ENCODE results near the gene PCID2. TPM values are rescaled to one million over a fixed set of nuclear protein-coding genes. Genes with fewer than 3 reads are reported as not detected.

Gene PCID2
- total RNA-seq, 1 donor from 2014 or later = 36.0 TPM

GRCh38 chr13:113220877-113221276, 12.4 kb upstream of the PCID2 start:
- Histone ChIP-seq H3K4me3 (ENCODE audit: low read length in 3 of 3) (no peak overlapping the region), H3K36me3 (ENCODE audit: control insufficient read depth in 3 of 3, insufficient read depth in 3 of 3, low read length in 3 of 3) (peaks cover 30 to 51% (median 47%) of the 10 kb centered on the region in 3 donors), H3K9ac (ENCODE audit: low read depth in 1 of 3, low read length in 3 of 3) (no peak overlapping the region), H3K27ac (ENCODE audit: low read depth, low read length) (no peak overlapping the region), H3K27me3 (ENCODE audit: control insufficient read depth in 3 of 3, insufficient read depth in 3 of 3, low read length in 3 of 3) (no peaks in the 10 kb centered on the region), H3K4me1 (ENCODE audit: control insufficient read depth in 3 of 3, insufficient read depth in 3 of 3, low read length in 3 of 3) (peaks cover 28 to 33% (median 28%) of the 10 kb centered on the region in 3 donors), H3K9me3 (ENCODE audit: control insufficient read depth in 3 of 3, low read length in 3 of 3) (no peaks in the 10 kb centered on the region)

GRCh38 chr13:113220141-113220598, 11.7 kb upstream of the PCID2 start:
- H3K9ac ChIP-seq (ENCODE audit: low read depth in 1 of 3, low read length in 3 of 3) = no peak overlapping the region
- H3K36me3 ChIP-seq (ENCODE audit: control insufficient read depth in 3 of 3, insufficient read depth in 3 of 3, low read length in 3 of 3) = peaks cover 26 to 45% (median 40%) of the 10 kb centered on the region in 3 donors
- H3K27me3 ChIP-seq (ENCODE audit: control insufficient read depth in 3 of 3, insufficient read depth in 3 of 3, low read length in 3 of 3) = no peaks in the 10 kb centered on the region
- H3K27ac ChIP-seq (ENCODE audit: low read depth, low read length) = peak overlapping the region; percentile 16
- peaks cover 36 to 40% (median 36%) of the 10 kb centered on the region in 3 donors for H3K4me1 ChIP-seq (ENCODE audit: control insufficient read depth in 3 of 3, insufficient read depth in 3 of 3, low read length in 3 of 3)
- H3K4me3 ChIP-seq (ENCODE audit: low read length in 3 of 3) = no peak overlapping the region
- H3K9me3 ChIP-seq (ENCODE audit: control insufficient read depth in 3 of 3, low read length in 3 of 3) = no peaks in the 10 kb centered on the region

GRCh38 chr13:113219256-113219940, 10.9 kb upstream of the PCID2 start:
- no peaks in the 10 kb centered on the region for H3K27me3 ChIP-seq (ENCODE audit: control insufficient read depth in 3 of 3, insufficient read depth in 3 of 3, low read length in 3 of 3)
- H3K4me1 ChIP-seq (ENCODE audit: control insufficient read depth in 3 of 3, insufficient read depth in 3 of 3, low read length in 3 of 3) = peaks cover 43 to 47% (median 43%) of the 10 kb centered on the region in 3 donors
- peak overlapping the region; percentile 16 for H3K27ac ChIP-seq (ENCODE audit: low read depth, low read length)
- H3K4me3 ChIP-seq (ENCODE audit: low read length in 3 of 3) = no peak overlapping the region
- H3K36me3 ChIP-seq (ENCODE audit: control insufficient read depth in 3 of 3, insufficient read depth in 3 of 3, low read length in 3 of 3) = peaks cover 25 to 41% (median 32%) of the 10 kb centered on the region in 3 donors
- peak overlapping the region in 1 of 3 donors; percentile 23 for H3K9ac ChIP-seq (ENCODE audit: low read depth in 1 of 3, low read length in 3 of 3)
- no peaks in the 10 kb centered on the region for H3K9me3 ChIP-seq (ENCODE audit: control insufficient read depth in 3 of 3, low read length in 3 of 3)

GRCh38 chr13:113218586-113218985, 10.1 kb upstream of the PCID2 start:
- Histone ChIP-seq H3K4me3 (ENCODE audit: low read length in 3 of 3) (no peak overlapping the region), H3K9me3 (ENCODE audit: control insufficient read depth in 3 of 3, low read length in 3 of 3) (no peaks in the 10 kb centered on the region), H3K36me3 (ENCODE audit: control insufficient read depth in 3 of 3, insufficient read depth in 3 of 3, low read length in 3 of 3) (peaks cover 21 to 35% (median 26%) of the 10 kb centered on the region in 3 donors), H3K27ac (ENCODE audit: low read depth, low read length) (peak overlapping the region; percentile 96), H3K9ac (ENCODE audit: low read depth in 1 of 3, low read length in 3 of 3) (peak overlapping the region in 1 of 3 donors; percentile 40), H3K27me3 (ENCODE audit: control insufficient read depth in 3 of 3, insufficient read depth in 3 of 3, low read length in 3 of 3) (no peaks in the 10 kb centered on the region), H3K4me1 (ENCODE audit: control insufficient read depth in 3 of 3, insufficient read depth in 3 of 3, low read length in 3 of 3) (peaks cover 51 to 55% (median 51%) of the 10 kb centered on the region in 3 donors)

GRCh38 chr13:113216254-113217048, 8.0 kb upstream of the PCID2 start:
- Histone ChIP-seq H3K9ac (ENCODE audit: low read depth in 1 of 3, low read length in 3 of 3) (peak overlapping the region; percentile 37 to 66 (median 65)), H3K4me3 (ENCODE audit: low read length in 3 of 3) (peak overlapping the region; percentile 49 to 58 (median 50)), H3K36me3 (ENCODE audit: control insufficient read depth in 3 of 3, insufficient read depth in 3 of 3, low read length in 3 of 3) (peaks cover 15 to 25% (median 19%) of the 10 kb centered on the region in 3 donors), H3K9me3 (ENCODE audit: control insufficient read depth in 3 of 3, low read length in 3 of 3) (no peaks in the 10 kb centered on the region), H3K4me1 (ENCODE audit: control insufficient read depth in 3 of 3, insufficient read depth in 3 of 3, low read length in 3 of 3) (peaks cover 67 to 69% (median 69%) of the 10 kb centered on the region in 3 donors), H3K27me3 (ENCODE audit: control insufficient read depth in 3 of 3, insufficient read depth in 3 of 3, low read length in 3 of 3) (no peaks in the 10 kb centered on the region), H3K27ac (ENCODE audit: low read depth, low read length) (peak overlapping the region; percentile 96)

- H3K9ac ChIP-seq (ENCODE audit: low read depth in 1 of 3, low read length in 3 of 3) = no peak overlapping the region
- H3K27ac ChIP-seq (ENCODE audit: low read depth, low read length) = no peak overlapping the region
- peaks cover 5 to 9% (median 8%) of the 10 kb centered on the region in 3 donors for H3K36me3 ChIP-seq (ENCODE audit: control insufficient read depth in 3 of 3, insufficient read depth in 3 of 3, low read length in 3 of 3)
- no peaks in the 10 kb centered on the region for H3K9me3 ChIP-seq (ENCODE audit: control insufficient read depth in 3 of 3, low read length in 3 of 3)
- H3K4me1 ChIP-seq (ENCODE audit: control insufficient read depth in 3 of 3, insufficient read depth in 3 of 3, low read length in 3 of 3) = peaks cover 60 to 75% (median 70%) of the 10 kb centered on the region in 3 donors
- no peaks in the 10 kb centered on the region for H3K27me3 ChIP-seq (ENCODE audit: control insufficient read depth in 3 of 3, insufficient read depth in 3 of 3, low read length in 3 of 3)
- peak overlapping the region in 1 of 3 donors; percentile 32 for H3K4me3 ChIP-seq (ENCODE audit: low read length in 3 of 3)
These were observed 3.3 kb upstream of the PCID2 start for GRCh38 chr13:113211774-113212173.

- H3K4me1 ChIP-seq (ENCODE audit: control insufficient read depth in 3 of 3, insufficient read depth in 3 of 3, low read length in 3 of 3) = peaks cover 56 to 76% (median 68%) of the 10 kb centered on the region in 3 donors
- H3K27ac ChIP-seq (ENCODE audit: low read depth, low read length) = no peak overlapping the region
- peak overlapping the region; percentile 6 to 82 (median 37) for H3K4me3 ChIP-seq (ENCODE audit: low read length in 3 of 3)
These were observed 2.4 kb upstream of the PCID2 start for GRCh38 chr13:113210833-113211232.

GRCh38 chr13:113209759-113210421, 1.4 kb upstream of the PCID2 start:
- H3K9me3 ChIP-seq (ENCODE audit: control insufficient read depth in 3 of 3, low read length in 3 of 3) = no peaks in the 10 kb centered on the region
- peaks cover 51 to 76% (median 64%) of the 10 kb centered on the region in 3 donors for H3K4me1 ChIP-seq (ENCODE audit: control insufficient read depth in 3 of 3, insufficient read depth in 3 of 3, low read length in 3 of 3)
- H3K36me3 ChIP-seq (ENCODE audit: control insufficient read depth in 3 of 3, insufficient read depth in 3 of 3, low read length in 3 of 3) = peaks cover 5 to 19% (median 11%) of the 10 kb centered on the region in 3 donors
- no peaks in the 10 kb centered on the region for H3K27me3 ChIP-seq (ENCODE audit: control insufficient read depth in 3 of 3, insufficient read depth in 3 of 3, low read length in 3 of 3)
- peak overlapping the region; percentile 78 for H3K27ac ChIP-seq (ENCODE audit: low read depth, low read length)
- peak overlapping the region; percentile 69 to 98 (median 69) for H3K9ac ChIP-seq (ENCODE audit: low read depth in 1 of 3, low read length in 3 of 3)
- H3K4me3 ChIP-seq (ENCODE audit: low read length in 3 of 3) = peak overlapping the region; percentile 82 to 84 (median 84)

More at GRCh38 chr13:113210833-113211232, 2.4 kb upstream of the PCID2 start:
- H3K36me3 ChIP-seq (ENCODE audit: control insufficient read depth in 3 of 3, insufficient read depth in 3 of 3, low read length in 3 of 3) = peaks cover 5 to 13% (median 11%) of the 10 kb centered on the region in 3 donors
- no peaks in the 10 kb centered on the region for H3K9me3 ChIP-seq (ENCODE audit: control insufficient read depth in 3 of 3, low read length in 3 of 3)
- H3K9ac ChIP-seq (ENCODE audit: low read depth in 1 of 3, low read length in 3 of 3) = peak overlapping the region in 2 of 3 donors; percentile 8 to 15
- no peaks in the 10 kb centered on the region for H3K27me3 ChIP-seq (ENCODE audit: control insufficient read depth in 3 of 3, insufficient read depth in 3 of 3, low read length in 3 of 3)

- H3K36me3 ChIP-seq (ENCODE audit: control insufficient read depth in 3 of 3, insufficient read depth in 3 of 3, low read length in 3 of 3) = peaks cover 5 to 19% (median 16%) of the 10 kb centered on the region in 3 donors
- H3K4me1 ChIP-seq (ENCODE audit: control insufficient read depth in 3 of 3, insufficient read depth in 3 of 3, low read length in 3 of 3) = peaks cover 51 to 76% (median 59%) of the 10 kb centered on the region in 3 donors
These were observed 878 bp upstream of the PCID2 start, which contains the start of gene CUL4A for GRCh38 chr13:113209336-113209758. CUL4A (plus strand) TSS chr13:113209613; CDS start chr13:113209628, 15 bp downstream.

More at GRCh38 chr13:113209336-113209758, 878 bp upstream of the PCID2 start, which contains the start of gene CUL4A:
- H3K9me3 ChIP-seq (ENCODE audit: control insufficient read depth in 3 of 3, low read length in 3 of 3) = no peaks in the 10 kb centered on the region
- peak within 1 kb of the TSS; percentile 82 to 99 (median 95) for H3K4me3 ChIP-seq (ENCODE audit: low read length in 3 of 3)
- no peaks in the 10 kb centered on the region for H3K27me3 ChIP-seq (ENCODE audit: control insufficient read depth in 3 of 3, insufficient read depth in 3 of 3, low read length in 3 of 3)
- peak within 1 kb of the TSS; percentile 94 to 98 (median 98) for H3K9ac ChIP-seq (ENCODE audit: low read depth in 1 of 3, low read length in 3 of 3)
- H3K27ac ChIP-seq (ENCODE audit: low read depth, low read length) = peak within 1 kb of the TSS; percentile 99

Data from skeletal muscle tissue (tissue), 4 donors.